Measurements from ENCODE around the gene ISOC1.

ISOC1 gene

GRCh38 chr5:129094924-129095899 lies 663 bp downstream of the ISOC1 start:
- peak; percentile 12 for DNase-seq (ENCODE audit: low spot score)

DNA sequence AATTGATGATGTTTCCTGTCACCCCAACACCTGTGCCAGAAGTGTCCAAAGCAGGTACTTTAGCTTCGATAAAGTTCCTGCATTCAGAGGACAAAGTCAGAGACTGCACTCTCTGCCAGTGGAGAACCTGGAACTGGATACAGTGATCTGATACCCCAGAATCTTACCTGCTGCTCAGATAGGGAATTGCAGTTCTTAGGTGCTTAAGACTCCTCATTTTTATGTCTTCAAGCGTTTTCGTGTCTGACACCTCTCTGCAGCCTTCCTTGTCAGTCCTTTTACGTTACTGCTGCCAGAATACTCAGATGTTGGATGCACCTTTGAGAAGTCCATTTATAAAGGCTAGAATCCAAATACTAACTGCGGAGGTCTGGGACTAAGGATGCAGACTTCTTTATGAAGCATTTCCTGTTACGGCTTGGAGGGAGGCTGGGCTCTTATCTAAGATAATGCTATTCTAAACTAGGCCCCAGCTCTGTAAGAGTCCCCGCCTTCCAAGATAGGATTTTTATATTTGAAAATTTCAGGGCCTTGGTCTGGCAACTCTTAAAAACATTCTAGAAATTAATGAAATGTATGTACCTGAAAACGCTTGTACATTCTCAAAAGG lies 1.9 kb downstream of the ISOC1 start:
- no peak for DNase-seq (ENCODE audit: low spot score)

GRCh38 chr5:129097498-129098296 lies 3.1 kb downstream of the ISOC1 start:
- no peak for DNase-seq (ENCODE audit: low spot score)

- DNase-seq (ENCODE audit: low spot score): no peak
Measured at GRCh38 chr5:129098488-129099183, 4.1 kb downstream of the ISOC1 start.

- DNase-seq (ENCODE audit: low spot score): no peak
Measured at GRCh38 chr5:129099184-129099569, 4.6 kb downstream of the ISOC1 start.

- no peak for DNase-seq (ENCODE audit: low spot score)
Measured at GRCh38 chr5:129101794-129102193, 7.2 kb downstream of the ISOC1 start.

- DNase-seq (ENCODE audit: low spot score): no peak
Measured at GRCh38 chr5:129103397-129103796, 8.8 kb downstream of the ISOC1 start.

DNA sequence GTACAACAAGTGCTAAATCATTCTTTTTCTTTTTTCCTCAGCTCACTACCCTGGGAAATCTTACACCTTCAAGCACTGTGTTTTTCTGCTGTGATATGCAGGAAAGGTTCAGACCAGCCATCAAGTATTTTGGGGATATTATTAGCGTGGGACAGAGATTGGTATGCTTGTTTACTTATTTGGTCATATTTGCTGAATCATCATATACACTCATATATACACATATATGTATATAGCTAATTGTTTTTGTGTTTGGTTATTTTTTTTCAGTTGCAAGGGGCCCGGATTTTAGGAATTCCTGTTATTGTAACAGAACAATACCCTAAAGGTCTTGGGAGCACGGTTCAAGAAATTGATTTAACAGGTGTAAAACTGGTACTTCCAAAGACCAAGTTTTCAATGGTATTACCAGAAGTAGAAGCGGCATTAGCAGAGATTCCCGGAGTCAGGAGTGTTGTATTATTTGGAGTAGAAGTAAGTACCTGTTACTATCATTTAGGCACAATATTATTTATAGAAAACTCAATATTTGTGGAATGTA lies 10.4 kb downstream of the ISOC1 start:
- DNase-seq (ENCODE audit: low spot score): no peak

- no peak for DNase-seq (ENCODE audit: low spot score)
Measured at GRCh38 chr5:129107637-129108036, 13.1 kb downstream of the ISOC1 start.

DNA sequence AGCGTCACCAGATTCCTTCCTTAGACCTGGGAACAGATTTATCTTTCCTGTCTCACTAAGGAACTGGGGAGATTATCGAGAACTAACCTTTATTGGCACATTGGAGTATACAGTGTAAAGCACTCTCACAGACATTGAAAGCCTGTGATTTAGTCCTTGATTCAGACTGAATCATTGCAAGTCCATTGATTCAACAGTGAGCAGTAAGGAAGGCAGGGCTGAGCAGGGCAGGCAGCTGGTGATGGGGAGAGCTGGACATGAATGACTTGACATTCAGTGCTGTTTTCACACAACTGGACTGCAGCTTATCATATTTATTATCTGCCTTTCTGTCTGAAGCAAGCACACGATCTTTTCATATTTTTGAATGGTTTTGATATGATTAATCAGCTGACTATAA lies 16.2 kb downstream of the ISOC1 start:
- no peak for DNase-seq (ENCODE audit: low spot score)

DNA sequence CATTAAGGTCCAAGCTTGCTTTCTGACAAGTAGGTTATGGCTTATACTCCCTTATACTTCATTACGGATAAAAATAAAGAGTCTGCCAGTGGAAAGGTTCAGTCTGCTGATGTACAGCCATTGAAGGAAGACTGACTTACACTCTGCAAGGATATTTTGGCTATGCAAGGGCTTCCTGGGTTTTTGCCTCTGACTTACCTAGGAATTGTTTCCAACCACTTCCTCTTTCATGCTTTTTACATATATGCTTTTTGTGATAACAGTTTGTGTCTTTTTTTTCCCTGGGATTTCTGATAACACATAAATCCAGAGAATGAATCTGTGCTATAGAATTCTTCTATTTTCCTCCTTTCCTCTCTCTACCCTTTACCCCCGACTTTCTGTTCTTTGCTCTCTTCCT lies 16.8 kb downstream of the ISOC1 start:
- no peak for DNase-seq (ENCODE audit: low spot score)

DNA sequence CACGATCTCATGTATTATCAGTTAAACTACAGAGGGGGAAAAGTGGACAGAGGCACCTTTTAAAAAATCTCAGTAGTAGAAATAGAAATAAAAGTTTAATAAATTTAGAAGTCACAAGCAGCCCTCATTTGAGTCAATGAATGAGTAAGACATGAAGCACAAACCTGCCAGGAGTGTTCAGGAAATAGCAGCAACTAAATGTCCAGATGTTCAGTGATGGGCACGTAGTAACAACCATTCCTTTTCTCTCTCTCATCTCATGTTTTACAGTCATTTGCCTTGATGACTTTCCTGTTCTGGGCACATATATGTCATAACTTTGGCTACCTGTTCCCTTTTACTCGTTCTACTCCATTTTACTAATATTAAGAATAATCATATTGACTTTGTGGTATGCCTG lies 17.7 kb downstream of the ISOC1 start:
- DNase-seq (ENCODE audit: low spot score): no peak

- no peak for DNase-seq (ENCODE audit: low spot score)
Measured at GRCh38 chr5:129113867-129114266, 19.3 kb downstream of the ISOC1 start.

GRCh38 chr5:129114539-129115193 lies 20.1 kb downstream of the ISOC1 start:
- no peak for DNase-seq (ENCODE audit: low spot score)

- DNase-seq (ENCODE audit: low spot score): no peak
Measured at GRCh38 chr5:129115680-129116079, 21.1 kb downstream of the ISOC1 start.

DNA sequence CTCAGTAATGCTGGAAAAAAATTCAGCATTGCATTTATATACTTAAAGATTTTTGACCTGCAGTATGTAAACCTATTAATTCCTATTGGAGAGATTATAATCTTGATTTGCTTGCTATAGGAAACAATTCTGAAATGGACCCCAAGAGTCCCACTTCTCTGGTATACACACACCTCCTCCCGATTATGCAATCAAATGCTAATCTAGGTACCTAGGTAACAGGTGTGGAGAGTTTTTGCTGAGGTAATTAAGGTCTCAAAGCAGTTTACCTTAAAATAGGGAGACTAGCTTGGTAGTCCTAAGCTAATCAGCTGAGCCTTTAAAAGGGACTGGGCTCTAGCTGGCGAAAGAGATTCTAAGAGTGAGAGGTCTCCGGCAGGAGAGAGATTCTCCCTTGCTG lies 22.2 kb downstream of the ISOC1 start:
- no peak for DNase-seq (ENCODE audit: low spot score)

GRCh38 chr5:129118405-129118804 lies 23.9 kb downstream of the ISOC1 start:
- DNase-seq (ENCODE audit: low spot score): no peak

GRCh38 chr5:129118826-129119225 lies 24.3 kb downstream of the ISOC1 start:
- DNase-seq (ENCODE audit: low spot score): no peak

DNA sequence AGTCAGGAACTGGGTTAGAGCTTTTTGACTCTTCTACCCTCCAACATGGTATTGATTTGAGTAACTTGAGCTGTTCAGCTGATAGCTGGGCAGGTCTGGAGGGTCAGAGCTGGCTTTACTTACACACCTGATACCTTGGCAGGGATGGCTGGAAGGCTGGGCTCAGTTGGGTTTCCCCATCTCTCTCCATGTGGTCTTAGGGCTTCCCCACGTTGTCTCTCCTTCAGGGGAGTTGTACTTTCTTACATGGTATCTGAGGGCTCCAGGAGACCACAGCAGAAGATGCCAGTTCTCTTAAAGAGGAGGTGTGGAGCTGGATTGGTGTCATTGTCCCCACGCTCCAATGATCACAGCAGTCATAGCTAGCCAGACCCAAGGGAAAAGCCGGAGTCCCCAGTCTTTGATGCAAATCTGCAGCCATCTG lies 25.6 kb downstream of the ISOC1 start:
- DNase-seq (ENCODE audit: low spot score): no peak

- DNase-seq (ENCODE audit: low spot score): no peak
Measured at GRCh38 chr5:129122560-129122959, 28.0 kb downstream of the ISOC1 start.

- no peak for DNase-seq (ENCODE audit: low spot score)
Measured at GRCh38 chr5:129124608-129125007, 30.1 kb downstream of the ISOC1 start.

Measured in AG08395 (cell line).